Medulla oblongata (tissue), 1 donor: ENCODE data around the gene NBPF26.
"Not testable (repeated sequence)": the region's sequence is repeated elsewhere in the genome, so short reads cannot be mapped to it uniquely, and the experiment has no call there.

Experiments used
- DNase-seq: peaks from one replicate; pipeline ENCODE4 v3.0.0-alpha.2; 2015; ENCODE audit errors: extremely low spot score

NBPF26 gene

GRCh38 chr1:120858144-120858543 lies 134.4 kb downstream of the NBPF26 start:
- DNase-seq: not testable (repeated sequence)

- not testable (repeated sequence) for DNase-seq
These were observed 136.0 kb downstream of the NBPF26 start for GRCh38 chr1:120859615-120860234.

- not testable (repeated sequence) for DNase-seq
These were observed 154.5 kb downstream of the NBPF26 start for GRCh38 chr1:120878206-120878605.

GRCh38 chr1:120880056-120880455 lies 156.3 kb downstream of the NBPF26 start:
- not testable (repeated sequence) for DNase-seq

GRCh38 chr1:120881934-120882333 lies 158.2 kb downstream of the NBPF26 start:
- DNase-seq: not testable (repeated sequence)
